H1 (cell line): ENCODE data around the gene NFATC1. TPM values are rescaled to one million over a fixed set of nuclear protein-coding genes. Genes with fewer than 3 reads are reported as not detected.

Source experiments
- CTCF ChIA-PET: fragments of 300-600 bp; sonication (Branson Sonifier 250); formaldehyde crosslinking; loops from one replicate; lab custom pipeline; 2021; ENCODE audit not compliant: partially characterized antibody; lab: Charles Lee
- POLR2A ChIA-PET: fragments of 300-600 bp; sonication (Branson Sonifier 250); formaldehyde crosslinking; loops from one replicate; lab custom pipeline; 2021; ENCODE audit warnings: inconsistent platforms; ENCODE audit not compliant: partially characterized antibody; lab: Charles Lee
- DNase-seq, 2 experiments: peaks; one replicate each; pipeline versions ENCODE4 v3.0.0 to v3.0.0-alpha.2; 2010 to 2022; ENCODE audit warnings: low spot score in 2 of 2, low read depth in 1 of 2, mixed read lengths in 1 of 2
- FAIRE-seq: peaks from 2 replicates; lab custom pipeline; 2011; peaks lifted over from hg19 to GRCh38; lab: Jason Lieb, UNC
- H2AFZ ChIP-seq: 2 replicates; pipeline ENCODE4 v1.8.1; 2012; ENCODE audit warnings: low read length, inconsistent platforms
- H2AK5ac ChIP-seq: 2 replicates; pipeline ENCODE4 v1.6.1; 2013; ENCODE audit warnings: low read depth, low read length
- H2BK120ac ChIP-seq: replicated peaks from 2 replicates; pipeline ENCODE3; 2013; ENCODE audit warnings: low read depth, low read length, inconsistent platforms
- H2BK12ac ChIP-seq: 2 replicates; pipeline ENCODE4 v1.6.1; 2013; ENCODE audit warnings: low read depth, low read length
- H2BK15ac ChIP-seq: 2 replicates; pipeline ENCODE4 v1.6.1; 2013; ENCODE audit warnings: low read length
- H2BK20ac ChIP-seq: 2 replicates; pipeline ENCODE4 v1.6.1; 2013; ENCODE audit warnings: low read length
- H2BK5ac ChIP-seq: 2 replicates; pipeline ENCODE4 v1.6.1; 2013; ENCODE audit warnings: low read depth, low read length
- H3K14ac ChIP-seq: 2 replicates; pipeline ENCODE4 v1.6.1; 2013; ENCODE audit warnings: inconsistent platforms; ENCODE audit not compliant: insufficient read length
- H3K18ac ChIP-seq: 2 replicates; pipeline ENCODE4 v1.6.1; 2013; ENCODE audit warnings: low read length; ENCODE audit errors: extremely low read depth
- H3K23ac ChIP-seq: 2 replicates; pipeline ENCODE4 v1.6.1; 2013; ENCODE audit warnings: inconsistent platforms; ENCODE audit not compliant: insufficient read length
- H3K23me2 ChIP-seq: 2 replicates; pipeline ENCODE4 v1.6.1; 2013; ENCODE audit warnings: low read depth, low read length
- H3K27ac ChIP-seq: 2 replicates; pipeline ENCODE4 v1.6.1; 2011; ENCODE audit warnings: low read depth, low read length, inconsistent platforms
- H3K27me3 ChIP-seq, 4 experiments: replicated peaks in 1 of 4; 1 replicate in 1 of 4; 2 replicates in 3 of 4; pipeline versions ENCODE4 v1.6.1 to v1.8.1; 2011 to 2013; ENCODE audit warnings: low read length in 3 of 4, mild to moderate bottlenecking in 3 of 4, inconsistent platforms in 2 of 4, mixed read lengths in 2 of 4, moderate library complexity in 1 of 4; ENCODE audit not compliant: control insufficient read depth in 3 of 4, insufficient read depth in 3 of 4; ENCODE audit errors: extremely low read depth in 1 of 4
- H3K36me3 ChIP-seq, 4 experiments: 2 replicates each; pipeline versions ENCODE4 v1.6.1 to v1.8.1; 2011 to 2013; ENCODE audit warnings: mild to moderate bottlenecking in 4 of 4, low read length in 3 of 4, moderate library complexity in 2 of 4, control low read depth in 1 of 4, inconsistent platforms in 1 of 4; ENCODE audit not compliant: insufficient read depth in 4 of 4, control insufficient read depth in 2 of 4
- H3K4ac ChIP-seq: replicated peaks from 2 replicates; pipeline ENCODE3; 2013; ENCODE audit warnings: low read length, low read depth, mixed read lengths, inconsistent platforms; ENCODE audit not compliant: insufficient read length
- H3K4me1 ChIP-seq, 4 experiments: replicated peaks in 1 of 4; 1 replicate in 1 of 4; 2 replicates in 3 of 4; pipeline versions ENCODE4 v1.6.1 to v1.8.1; 2011 to 2013; ENCODE audit warnings: low read length in 3 of 4, inconsistent platforms in 2 of 4, mixed read lengths in 1 of 4; ENCODE audit not compliant: insufficient read depth in 4 of 4, control insufficient read depth in 3 of 4
- H3K4me2 ChIP-seq, 2 experiments: 2 replicates each; pipeline versions ENCODE4 v1.6.1 to v1.8.1; 2011 to 2013; ENCODE audit warnings: low read depth in 2 of 2, low read length in 2 of 2, control low read depth in 1 of 2, inconsistent platforms in 1 of 2, mild to moderate bottlenecking in 1 of 2; ENCODE audit not compliant: insufficient read depth in 1 of 2
- H3K4me3 ChIP-seq, 4 experiments: fragments of 200-600, 300-600 bp in 1 of 4; sonication (generic), shearing (Covaris generic), sonication (Bioruptor Twin) in 1 of 4; 2 replicates each; pipeline versions ENCODE4 v1.5.1 to v1.8.1; 2011 to 2016; ENCODE audit warnings: low read length in 4 of 4, low read depth in 3 of 4, control low read depth in 2 of 4, inconsistent platforms in 2 of 4, mild to moderate bottlenecking in 2 of 4, mixed read lengths in 1 of 4, moderate library complexity in 1 of 4; ENCODE audit not compliant: insufficient read depth in 2 of 4; ENCODE audit errors: extremely low read depth in 1 of 4
- H3K56ac ChIP-seq: replicated peaks from 2 replicates; pipeline ENCODE3; 2013; ENCODE audit warnings: low read depth, mild to moderate bottlenecking, mixed read lengths, low read length, inconsistent platforms; ENCODE audit not compliant: insufficient read length
- H3K79me1 ChIP-seq: 2 replicates; pipeline ENCODE4 v1.6.1; 2013; ENCODE audit warnings: low read depth, low read length, control low read depth
- H3K79me2 ChIP-seq, 2 experiments: 2 replicates each; pipeline versions ENCODE4 v1.6.1 to v1.8.1; 2012 to 2013; ENCODE audit warnings: low read length in 2 of 2, mild to moderate bottlenecking in 2 of 2, inconsistent platforms in 1 of 2; ENCODE audit not compliant: insufficient read depth in 2 of 2, control insufficient read depth in 1 of 2
- H3K9ac ChIP-seq, 4 experiments: replicated peaks in 1 of 4; 1 replicate in 1 of 4; 2 replicates in 3 of 4; pipeline versions ENCODE4 v1.6.1 to v1.8.1; 2011 to 2013; ENCODE audit warnings: low read depth in 3 of 4, low read length in 3 of 4, control low read depth in 2 of 4, mild to moderate bottlenecking in 2 of 4, moderate library complexity in 2 of 4, inconsistent platforms in 1 of 4; ENCODE audit errors: extremely low read depth in 1 of 4
- H3K9me3 ChIP-seq, 2 experiments: 2 replicates each; pipeline versions ENCODE4 v1.6.1 to v1.8.1; 2012 to 2013; ENCODE audit warnings: mild to moderate bottlenecking in 2 of 2, moderate library complexity in 2 of 2, control low read depth in 1 of 2, inconsistent platforms in 1 of 2, low read depth in 1 of 2, low read length in 1 of 2, mixed read lengths in 1 of 2; ENCODE audit not compliant: insufficient read depth in 2 of 2
- H4K20me1 ChIP-seq, 2 experiments: replicated peaks in 1 of 2; 2 replicates each; pipeline versions ENCODE3 to v1.8.1; 2011 to 2013; ENCODE audit warnings: inconsistent platforms in 2 of 2, low read length in 2 of 2, mild to moderate bottlenecking in 1 of 2; ENCODE audit not compliant: insufficient read depth in 2 of 2, control insufficient read depth in 1 of 2
- H4K5ac ChIP-seq: 2 replicates; pipeline ENCODE4 v1.6.1; 2013; ENCODE audit warnings: low read length, low read depth, mixed read lengths, inconsistent platforms; ENCODE audit not compliant: insufficient read length
- H4K8ac ChIP-seq: 2 replicates; pipeline ENCODE4 v1.8.0; 2013; ENCODE audit warnings: mild to moderate bottlenecking, moderate library complexity, low read length, inconsistent platforms; ENCODE audit not compliant: insufficient read depth; ENCODE audit errors: extremely low read depth
- H4K91ac ChIP-seq: replicated peaks from 2 replicates; pipeline ENCODE3; 2013; ENCODE audit warnings: low read length, mixed read lengths, inconsistent platforms; ENCODE audit not compliant: insufficient read length
- CHD2 ChIP-seq: IDR thresholded peaks from 2 replicates; pipeline ENCODE4 v1.6.1; 2012; ENCODE audit warnings: low read length, improper control_type of control experiment
- EGR1 ChIP-seq: IDR thresholded peaks from 2 replicates; pipeline ENCODE4 v1.6.1; 2011; ENCODE audit warnings: low read depth, low read length, borderline replicate concordance
- WGBS, 2 experiments: shearing (Covaris generic) in 1 of 2; methylation state at CpG; one replicate each; pipeline versions ENCODE4 v1.1.6 to v1.1.7; 2013 to 2015; ENCODE audit warnings: low lambda C conversion rate in 2 of 2, mixed read lengths in 2 of 2, inconsistent platforms in 1 of 2, low coverage in 1 of 2, missing lambda C conversion rate in 1 of 2; ENCODE audit not compliant: insufficient replicate concordance in 2 of 2, insufficient coverage in 1 of 2, insufficient read length in 1 of 2; ENCODE audit errors: extremely low coverage in 1 of 2, missing lambda C conversion rate in 1 of 2; 5-methylcytosine and 5-hydroxymethylcytosine counted together
- polyA plus RNA-seq, 7 experiments: library from polyadenylated mRNA; depleted of rRNA in 3 of 7; stranded (reverse) in 5 of 7; unstranded in 2 of 7; fragments of >200 nt in 5 of 7; fragments of 200-250 nt in 2 of 7; gene quantifications; 1 replicate in 5 of 7; 2 replicates in 1 of 7; 4 replicates in 1 of 7; pipeline versions ENCODE4 v1.2.1 to v1.2.3, GENCODE V29; 2011 to 2013; ENCODE audit warnings: missing spikeins in 2 of 7, mixed read lengths in 2 of 7
- total RNA-seq: library from RNA; stranded (reverse); fragmentation: NEBNext Ultra II Directional; extraction: Animal tissue kit (Norgen Biotek cat#: 25700); gene quantifications from 2 replicates; pipeline ENCODE4 v1.2.1, GENCODE V29; 2021

Gene NFATC1
- total and polyA plus RNA-seq, 2 of the 8 experiments (the other 6 are each of a cell fraction or from before 2014, with no cell fraction given), result 2.0 to 6.6 TPM

GRCh38 chr18:79519751-79520477 lies 124.2 kb downstream of the NFATC1 start:
- no peak overlapping the region for H3K27ac ChIP-seq

More at GRCh38 chr18:79519751-79520477, 124.2 kb downstream of the NFATC1 start:
- Histone ChIP-seq H4K5ac (no peak overlapping the region), H3K4me3 (no peak overlapping the region), H3K23me2 (no peaks in the 10 kb centered on the region), H2AFZ (no peak overlapping the region), H3K4ac (no peak overlapping the region), H4K91ac (no peak overlapping the region), H2BK20ac (no peak overlapping the region), H3K23ac (no peak overlapping the region), H3K4me1 (no peaks in the 10 kb centered on the region; a peak in 2 of 7 replicates), H2BK12ac (no peak overlapping the region), H3K9me3 (peaks cover 0 to 3% of the 10 kb centered on the region in 2 experiments; a peak in 1 of 4 replicates), H3K27me3 (no peaks in the 10 kb centered on the region), H3K14ac (no peak overlapping the region), H2BK120ac (no peak overlapping the region), H3K9ac (no peak overlapping the region), H3K79me1 (no peaks in the 10 kb centered on the region), H2BK5ac (no peak overlapping the region), H2AK5ac (no peak overlapping the region), H4K20me1 (no peaks in the 10 kb centered on the region), H3K56ac (no peak overlapping the region), H3K18ac (no peak overlapping the region), H4K8ac (no peak overlapping the region; the same call in 1 of the 2 replicates), H3K36me3 (no peaks in the 10 kb centered on the region), H2BK15ac (no peak overlapping the region), H3K79me2 (no peaks in the 10 kb centered on the region), H3K4me2 (no peak overlapping the region)
- DNase-seq (no peak), FAIRE-seq (no peak)
- ChIA-PET CTCF (interaction anchor here (0.5 to 1.5 kb wide), 5 partner anchors 11 to 141 kb away, joined by 3 read pairs; no protein-coding TSS in a partner anchor), POLR2A (no interaction called here)
- WGBS, 2 experiments, result 84% methylated on average over 32 of the region's 37 CpGs; no CpG with 5 or more reads in 1 of the 2 experiments
- no peak for TF ChIP-seq CHD2
- 0 out of 2 replicates have a peak, but pooled peaks have one; percentile 37 for TF ChIP-seq EGR1
